Smooth muscle cell (in vitro differentiated cells): ENCODE results near the gene PPFIBP1. TPM values are rescaled to one million over a fixed set of nuclear protein-coding genes. Genes with fewer than 3 reads are reported as not detected.

ENCODE experiments used
- DNase-seq: peaks from one replicate; lab custom pipeline; 2025; ENCODE audit not compliant: unreplicated experiment; lab: John Stamatoyannopoulos, UW
- H2AFZ ChIP-seq: fragments of 200-600 bp; sonication (generic); 2 replicates; pipeline ENCODE4 v1.6.0; 2016; ENCODE audit warnings: antibody characterized with exemption, low read depth, mild to moderate bottlenecking
- H3F3A ChIP-seq: fragments of 200-600 bp; sonication (generic); 2 replicates; pipeline ENCODE4 v1.6.0; 2017; ENCODE audit warnings: antibody characterized with exemption, low read depth
- H3K27ac ChIP-seq: fragments of 200-600 bp; sonication (generic); 2 replicates; pipeline ENCODE4 v1.5.1; 2016; ENCODE audit warnings: low read depth, mild to moderate bottlenecking
- H3K27me3 ChIP-seq: fragments of 200-600 bp; sonication (generic); 2 replicates; pipeline ENCODE4 v1.6.1; 2016; ENCODE audit warnings: low read depth, mild to moderate bottlenecking
- H3K36me3 ChIP-seq: fragments of 200-600 bp; sonication (generic); 2 replicates; pipeline ENCODE4 v1.5.1; 2016; ENCODE audit warnings: low read depth
- H3K4me1 ChIP-seq: fragments of 200-600 bp; sonication (generic); 2 replicates; pipeline ENCODE4 v1.5.1; 2016; ENCODE audit warnings: low read depth
- H3K4me2 ChIP-seq: fragments of 200-600 bp; sonication (generic); 2 replicates; pipeline ENCODE4 v1.6.0; 2016; ENCODE audit warnings: mild to moderate bottlenecking
- H3K4me3 ChIP-seq: fragments of 200-600 bp; sonication (generic); 2 replicates; pipeline ENCODE4 v1.5.1; 2016; ENCODE audit warnings: mild to moderate bottlenecking
- H3K79me2 ChIP-seq: fragments of 200-600 bp; sonication (generic); 2 replicates; pipeline ENCODE4 v1.6.0; 2016; ENCODE audit warnings: low read depth, mild to moderate bottlenecking
- H3K9ac ChIP-seq: fragments of 200-600 bp; sonication (generic); 2 replicates; pipeline ENCODE4 v1.6.0; 2016; ENCODE audit warnings: low read depth
- H3K9me3 ChIP-seq: fragments of 200-600 bp; sonication (generic); replicated peaks from 2 replicates; pipeline ENCODE4 v1.5.1; 2016; ENCODE audit warnings: low read depth
- H4K20me1 ChIP-seq: fragments of 200-600 bp; sonication (generic); 2 replicates; pipeline ENCODE4 v1.6.0; 2016; ENCODE audit warnings: low read depth
- WGBS: methylation state at CpG from one replicate; pipeline ENCODE4 v1.1.7; 2016; ENCODE audit warnings: low lambda C conversion rate; 5-methylcytosine and 5-hydroxymethylcytosine counted together
- polyA plus RNA-seq: library from polyadenylated mRNA; unstranded; fragments of >200 nt; fragmentation: Nextera tagmentation; extraction: Ambion mirVana; gene quantifications from 2 replicates; pipeline ENCODE4 v1.2.1, GENCODE V29; 2016
- total RNA-seq: library from RNA; depleted of rRNA; stranded (reverse); fragments of >200 nt; gene quantifications from 2 replicates; pipeline ENCODE4 v1.2.3, GENCODE V29; 2014
- TF ChIP-seq, protein P1 (sequence below): fragments of 200-600 bp; sonication (generic); IDR thresholded peaks from 2 replicates; pipeline ENCODE4 v1.5.1; 2017; ENCODE audit warnings: borderline replicate concordance, mild to moderate bottlenecking, antibody characterized with exemption; ENCODE audit not compliant: insufficient read depth, poor library complexity, severe bottlenecking

Gene PPFIBP1
- total and polyA plus RNA-seq, 2 experiments from 2014 or later = 45.7 to 150 TPM

DNA sequence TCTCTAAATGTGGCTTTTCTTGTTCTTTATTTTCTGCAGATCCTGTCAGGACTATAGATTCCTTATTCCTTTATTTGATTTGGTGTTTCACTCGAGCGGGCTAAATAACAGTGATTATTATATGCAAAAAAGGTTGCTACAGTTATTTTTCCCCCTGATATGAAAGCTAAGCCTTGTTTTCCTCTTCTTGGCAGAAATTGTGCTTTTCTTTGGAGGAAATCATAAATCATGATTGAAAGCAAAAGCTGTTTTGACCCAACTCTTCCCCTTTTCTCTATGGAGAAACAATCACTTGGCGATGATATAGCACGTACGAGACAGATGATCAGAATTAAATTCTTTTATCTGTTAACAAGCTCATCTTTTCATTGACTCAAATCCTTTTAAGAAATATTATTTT lies 31.4 kb downstream of the PPFIBP1 start:
- Histone ChIP-seq H3K4me1 (peaks cover 38% of the 10 kb centered on the region), H3K79me2 (peaks cover 91% of the 10 kb centered on the region), H3K27ac (peak overlapping the region; percentile 88), H3K9ac (no peak overlapping the region), H3K36me3 (no peaks in the 10 kb centered on the region), H3K4me2 (peak overlapping the region; percentile 81), H2AFZ (no peak overlapping the region), H4K20me1 (peaks cover 86% of the 10 kb centered on the region), H3K9me3 (no peaks in the 10 kb centered on the region), H3F3A (peaks cover 39% of the 10 kb centered on the region), H3K27me3 (no peaks in the 10 kb centered on the region), H3K4me3 (no peak overlapping the region)
- TF ChIP-seq, protein P1, sequence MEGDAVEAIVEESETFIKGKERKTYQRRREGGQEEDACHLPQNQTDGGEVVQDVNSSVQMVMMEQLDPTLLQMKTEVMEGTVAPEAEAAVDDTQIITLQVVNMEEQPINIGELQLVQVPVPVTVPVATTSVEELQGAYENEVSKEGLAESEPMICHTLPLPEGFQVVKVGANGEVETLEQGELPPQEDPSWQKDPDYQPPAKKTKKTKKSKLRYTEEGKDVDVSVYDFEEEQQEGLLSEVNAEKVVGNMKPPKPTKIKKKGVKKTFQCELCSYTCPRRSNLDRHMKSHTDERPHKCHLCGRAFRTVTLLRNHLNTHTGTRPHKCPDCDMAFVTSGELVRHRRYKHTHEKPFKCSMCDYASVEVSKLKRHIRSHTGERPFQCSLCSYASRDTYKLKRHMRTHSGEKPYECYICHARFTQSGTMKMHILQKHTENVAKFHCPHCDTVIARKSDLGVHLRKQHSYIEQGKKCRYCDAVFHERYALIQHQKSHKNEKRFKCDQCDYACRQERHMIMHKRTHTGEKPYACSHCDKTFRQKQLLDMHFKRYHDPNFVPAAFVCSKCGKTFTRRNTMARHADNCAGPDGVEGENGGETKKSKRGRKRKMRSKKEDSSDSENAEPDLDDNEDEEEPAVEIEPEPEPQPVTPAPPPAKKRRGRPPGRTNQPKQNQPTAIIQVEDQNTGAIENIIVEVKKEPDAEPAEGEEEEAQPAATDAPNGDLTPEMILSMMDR = no peak
- DNase-seq = no peak
- WGBS = 86% methylated on average over 5 of the region's 5 CpGs

DNA sequence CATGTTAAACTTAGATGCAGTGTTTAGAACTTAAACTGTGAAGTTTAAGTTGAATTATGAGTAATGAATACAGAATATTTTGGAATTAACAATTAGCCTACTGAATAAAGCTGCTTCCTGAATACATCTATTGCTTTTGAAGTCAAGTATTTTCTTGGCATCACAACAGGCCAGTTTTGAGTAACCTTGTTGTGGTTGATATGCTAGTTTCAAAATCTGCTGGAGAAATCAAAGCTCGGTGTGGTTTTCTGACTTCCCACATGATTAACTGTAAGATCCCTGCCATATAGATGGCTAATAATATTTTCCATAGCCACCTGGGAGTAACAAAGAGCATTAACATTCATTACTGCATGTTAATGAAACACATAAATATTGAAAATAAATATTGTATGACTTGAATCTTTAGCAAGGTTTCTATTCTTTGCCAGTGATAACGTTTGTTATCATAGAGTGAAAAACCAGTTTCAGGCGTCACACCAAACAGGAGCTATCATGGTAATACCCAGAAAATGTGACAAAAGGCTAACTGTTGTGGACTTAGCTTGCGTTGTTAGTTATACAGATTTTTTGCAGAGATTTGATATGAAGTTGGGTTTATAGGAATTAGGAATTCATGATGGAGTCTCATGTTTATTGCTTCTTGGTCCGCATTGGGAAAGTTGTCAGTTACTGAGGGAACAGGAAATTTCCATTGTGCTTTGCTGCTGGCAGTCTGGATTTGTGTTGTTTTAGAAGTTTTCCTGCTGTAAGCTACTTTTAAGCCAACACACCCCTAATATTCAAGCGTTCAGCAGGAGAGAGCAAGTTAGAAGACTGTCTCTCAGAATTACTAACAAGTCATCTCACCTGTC lies 32.1 kb downstream of the PPFIBP1 start:
- Histone ChIP-seq H3K4me1 (peaks cover 40% of the 10 kb centered on the region), H3K9ac (no peak overlapping the region), H3K4me3 (no peak overlapping the region), H2AFZ (no peak overlapping the region), H3K36me3 (no peaks in the 10 kb centered on the region), H3K4me2 (peak overlapping the region; percentile 81), H3K27ac (peak overlapping the region; percentile 88), H3F3A (peaks cover 40% of the 10 kb centered on the region), H3K27me3 (no peaks in the 10 kb centered on the region), H3K79me2 (peaks cover 92% of the 10 kb centered on the region), H3K9me3 (no peaks in the 10 kb centered on the region), H4K20me1 (peaks cover 89% of the 10 kb centered on the region)
- TF ChIP-seq, protein P1 = no peak
- DNase-seq = no peak
- WGBS = 50% methylated on average over 6 of the region's 6 CpGs

GRCh38 chr12:27560126-27560525 lies 36.1 kb downstream of the PPFIBP1 start:
- TF ChIP-seq, protein P1 = no peak
- no peak for DNase-seq
- Histone ChIP-seq H3K9ac (no peak overlapping the region), H4K20me1 (peaks cover 83% of the 10 kb centered on the region), H3K4me3 (no peak overlapping the region), H2AFZ (no peak overlapping the region), H3K79me2 (peaks cover 89% of the 10 kb centered on the region), H3K36me3 (no peaks in the 10 kb centered on the region), H3K4me2 (peak overlapping the region; percentile 7), H3K9me3 (no peaks in the 10 kb centered on the region), H3K4me1 (peaks cover 33% of the 10 kb centered on the region), H3F3A (peaks cover 11% of the 10 kb centered on the region), H3K27me3 (no peaks in the 10 kb centered on the region), H3K27ac (peak overlapping the region; percentile 30)
- 54% methylated on average over 2 of the region's 2 CpGs for WGBS
